IMR-90 (cell line): ENCODE results near the gene PRAC1.

Source experiments
- BHLHE40 ChIP-seq: fragments of 150-350 bp; IDR thresholded peaks from 2 replicates; pipeline ENCODE4 v1.6.1; 2016; ENCODE audit warnings: mild to moderate bottlenecking, low read depth, low read length
- CEBPB ChIP-seq: IDR thresholded peaks from 2 replicates; pipeline ENCODE4 v1.6.1; 2012; ENCODE audit warnings: low read depth, low read length, improper control_type of control experiment
- CTCF ChIP-seq: conservative IDR thresholded peaks from 2 replicates; pipeline ENCODE4 v1.5.1; 2012; ENCODE audit warnings: mild to moderate bottlenecking, low read depth, low read length, improper control_type of control experiment
- MAFK ChIP-seq: IDR thresholded peaks from 2 replicates; pipeline ENCODE4 v1.6.1; 2012; ENCODE audit warnings: low read depth, low read length, improper control_type of control experiment
- POLR2A ChIP-seq: IDR thresholded peaks from 2 replicates; pipeline ENCODE4 v1.6.1; 2012; ENCODE audit warnings: mild to moderate bottlenecking, low read depth, low read length
- RFX5 ChIP-seq: IDR thresholded peaks from 2 replicates; pipeline ENCODE4 v1.8.0; 2012; ENCODE audit warnings: low read depth, mild to moderate bottlenecking, low read length, moderate library complexity
- SMC3 ChIP-seq: fragments of 150-350 bp; IDR thresholded peaks from 2 replicates; pipeline ENCODE4 v1.6.1; 2016; ENCODE audit warnings: low read depth, mild to moderate bottlenecking, antibody characterized with exemption, low read length, moderate library complexity

- TF ChIP-seq CEBPB = no peak
- no peak for TF ChIP-seq CTCF
- no peak for TF ChIP-seq MAFK
- no peak for TF ChIP-seq SMC3
- TF ChIP-seq BHLHE40 = no peak
- TF ChIP-seq RFX5 = no peak
- no peak for TF ChIP-seq POLR2A
Measured at GRCh38 chr17:48751733-48752398, 29.5 kb upstream of the PRAC1 start.
